Ishikawa (cell line): ENCODE measurements around the gene NCK2.

ENCODE experiments used
- CEBPB ChIP-seq: IDR thresholded peaks from 2 replicates; pipeline ENCODE4 v1.6.1; 2012
- CREB1 ChIP-seq: IDR thresholded peaks from 2 replicates; pipeline ENCODE4 v1.6.1; 2012; ENCODE audit warnings: low read depth
- EGR1 ChIP-seq: IDR thresholded peaks from 2 replicates; pipeline ENCODE4 v1.6.1; 2012
- EP300 ChIP-seq: IDR thresholded peaks from 2 replicates; pipeline ENCODE4 v1.6.1; 2012; ENCODE audit warnings: borderline replicate concordance
- FOXM1 ChIP-seq: IDR thresholded peaks from 2 replicates; pipeline ENCODE4 v1.6.1; 2012; ENCODE audit warnings: low read depth, borderline replicate concordance
- MAX ChIP-seq: IDR thresholded peaks from 2 replicates; pipeline ENCODE4 v1.6.1; 2012
- NFIC ChIP-seq: IDR thresholded peaks from 2 replicates; pipeline ENCODE4 v1.6.1; 2012
- RAD21 ChIP-seq: IDR thresholded peaks from 2 replicates; pipeline ENCODE4 v1.6.1; 2012; ENCODE audit warnings: low read depth
- REST ChIP-seq: IDR thresholded peaks from 2 replicates; pipeline ENCODE4 v1.6.1; 2012; ENCODE audit warnings: low read depth, mild to moderate bottlenecking
- TAF1 ChIP-seq: IDR thresholded peaks from 2 replicates; pipeline ENCODE4 v1.6.1; 2012; ENCODE audit warnings: low read depth, mild to moderate bottlenecking
- TCF12 ChIP-seq: IDR thresholded peaks from 2 replicates; pipeline ENCODE4 v1.6.1; 2012; ENCODE audit warnings: low read depth
- TEAD4 ChIP-seq: IDR thresholded peaks from 2 replicates; pipeline ENCODE4 v1.6.1; 2012
- USF1 ChIP-seq: IDR thresholded peaks from 2 replicates; pipeline ENCODE4 v1.6.1; 2012
- YY1 ChIP-seq: IDR thresholded peaks from 2 replicates; pipeline ENCODE4 v1.6.1; 2012; ENCODE audit warnings: low read depth
- ZBTB7A ChIP-seq: IDR thresholded peaks from 2 replicates; pipeline ENCODE4 v1.6.1; 2012; ENCODE audit warnings: low read depth

Gene NCK2

GRCh38 chr2:105738658-105739241 lies 6.0 kb upstream of the NCK2 start:
- no peak for TF ChIP-seq ZBTB7A
- TF ChIP-seq RAD21 = no peak
- TF ChIP-seq NFIC = no peak
- TF ChIP-seq TEAD4 = no peak
- TF ChIP-seq CEBPB = no peak
- TF ChIP-seq TAF1 = no peak
- no peak for TF ChIP-seq FOXM1
- TF ChIP-seq USF1 = no peak
- TF ChIP-seq CREB1 = no peak
- TF ChIP-seq MAX = no peak
- no peak for TF ChIP-seq TCF12
- no peak for TF ChIP-seq EP300
- no peak for TF ChIP-seq EGR1
- TF ChIP-seq REST = no peak
- no peak for TF ChIP-seq YY1

GRCh38 chr2:105739426-105739825 lies 5.3 kb upstream of the NCK2 start:
- no peak for TF ChIP-seq RAD21
- no peak for TF ChIP-seq TEAD4
- no peak for TF ChIP-seq MAX
- TF ChIP-seq EGR1 = no peak
- TF ChIP-seq CEBPB = no peak
- TF ChIP-seq CREB1 = no peak
- TF ChIP-seq TAF1 = no peak
- no peak for TF ChIP-seq REST
- no peak for TF ChIP-seq EP300
- no peak for TF ChIP-seq FOXM1
- no peak for TF ChIP-seq USF1
- TF ChIP-seq ZBTB7A = no peak

DNA sequence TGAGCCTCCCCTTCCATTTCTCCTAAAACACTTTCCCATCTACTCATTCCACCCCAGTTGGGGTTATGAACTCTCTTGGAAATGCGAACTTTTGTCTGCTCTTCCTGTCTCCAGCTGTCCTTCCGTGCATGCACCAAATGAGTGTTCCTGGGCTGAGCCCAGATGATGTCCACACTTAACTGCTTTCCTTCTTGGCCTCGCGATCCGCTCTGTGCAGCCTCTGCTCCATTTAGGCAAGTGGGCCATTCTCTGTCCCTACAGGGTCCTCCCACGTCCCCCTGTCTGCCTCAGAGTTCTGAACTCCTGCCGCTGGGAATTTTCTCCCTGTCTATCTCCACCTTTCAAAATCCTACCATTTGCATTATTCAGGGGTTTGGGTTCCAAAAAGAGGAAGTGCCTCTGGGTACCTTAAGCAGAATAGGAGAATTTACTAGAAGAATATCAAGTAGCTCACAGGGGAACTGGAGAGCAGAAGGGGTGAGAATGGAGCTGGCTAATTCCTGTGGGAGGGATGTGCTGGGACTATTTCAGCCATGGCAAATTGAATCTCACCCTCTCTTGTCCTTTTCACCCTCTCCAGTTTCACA lies 4.7 kb upstream of the NCK2 start:
- TF ChIP-seq CEBPB (no peak), EGR1 (no peak), USF1 (no peak), NFIC (no peak), YY1 (no peak), RAD21 (no peak), TEAD4 (no peak), MAX (no peak), EP300 (no peak), FOXM1 (no peak), TCF12 (no peak), TAF1 (no peak), CREB1 (no peak), ZBTB7A (no peak), REST (no peak)
